Neuronal stem cell (in vitro differentiated cells): Measurements from ENCODE around the gene CEP20.

ENCODE experiments used
- DNase-seq: peaks from one replicate; pipeline ENCODE4 v3.0.0-alpha.2; 2013; ENCODE audit warnings: low spot score
- H2AFZ ChIP-seq: one replicate; pipeline ENCODE4 v1.6.1; 2013; ENCODE audit warnings: mild to moderate bottlenecking, low read length, inconsistent platforms
- H2AK5ac ChIP-seq: 2 replicates; pipeline ENCODE4 v1.6.1; 2013; ENCODE audit warnings: low read depth, mild to moderate bottlenecking, inconsistent platforms, low read length, moderate library complexity, mixed read lengths
- H2BK120ac ChIP-seq: 2 replicates; pipeline ENCODE4 v1.6.1; 2013; ENCODE audit warnings: low read depth, mild to moderate bottlenecking, inconsistent platforms, low read length, moderate library complexity, mixed read lengths
- H2BK12ac ChIP-seq: one replicate; pipeline ENCODE4 v1.6.1; 2013; ENCODE audit warnings: low read length, inconsistent platforms
- H2BK15ac ChIP-seq: 2 replicates; pipeline ENCODE4 v1.6.1; 2013; ENCODE audit warnings: mild to moderate bottlenecking, low read length, inconsistent platforms, mixed read lengths
- H2BK5ac ChIP-seq: one replicate; pipeline ENCODE4 v1.6.1; 2013; ENCODE audit warnings: inconsistent platforms, mild to moderate bottlenecking, low read length, moderate library complexity
- H3K14ac ChIP-seq: one replicate; pipeline ENCODE4 v1.6.1; 2013; ENCODE audit warnings: low read length, inconsistent platforms
- H3K18ac ChIP-seq: 2 replicates; pipeline ENCODE4 v1.6.1; 2013; ENCODE audit warnings: low read length, inconsistent platforms
- H3K23ac ChIP-seq: 2 replicates; pipeline ENCODE4 v1.6.1; 2013; ENCODE audit warnings: low read depth, mild to moderate bottlenecking, mixed read lengths, low read length, inconsistent platforms; ENCODE audit not compliant: poor library complexity
- H3K27ac ChIP-seq: replicated peaks from 3 replicates; pipeline ENCODE4 v1.5.1; 2013; ENCODE audit warnings: low read length, inconsistent platforms
- H3K27me3 ChIP-seq, 3 experiments: 2 replicates each; pipeline ENCODE4 v1.6.1; 2013; ENCODE audit warnings: low read length in 3 of 3, mild to moderate bottlenecking in 2 of 3, inconsistent platforms in 1 of 3, low read depth in 1 of 3, mixed read lengths in 1 of 3, moderate library complexity in 1 of 3; ENCODE audit not compliant: control insufficient read depth in 3 of 3, insufficient read depth in 3 of 3
- H3K36me3 ChIP-seq, 2 donors: replicated peaks in 1 of 2; 2 replicates each; pipeline ENCODE4 v1.6.1; 2013; ENCODE audit warnings: low read length in 2 of 2; ENCODE audit not compliant: control insufficient read depth in 2 of 2, insufficient read depth in 2 of 2
- H3K4ac ChIP-seq: 2 replicates; pipeline ENCODE4 v1.6.1; 2013; ENCODE audit warnings: inconsistent platforms, mild to moderate bottlenecking, low read length, moderate library complexity
- H3K4me1 ChIP-seq, 2 donors: 1 replicate in 1 of 2; 2 replicates in 1 of 2; pipeline ENCODE4 v1.6.1; 2013; ENCODE audit warnings: low read length in 2 of 2, low read depth in 1 of 2; ENCODE audit not compliant: control insufficient read depth in 2 of 2, insufficient read depth in 1 of 2
- H3K4me2 ChIP-seq: one replicate; pipeline ENCODE4 v1.6.1; 2013; ENCODE audit warnings: mild to moderate bottlenecking, low read length, inconsistent platforms; ENCODE audit not compliant: insufficient read depth, poor library complexity, severe bottlenecking
- H3K4me3 ChIP-seq, 2 donors: 2 replicates each; pipeline ENCODE4 v1.5.1; 2013; ENCODE audit warnings: low read length in 2 of 2, mild to moderate bottlenecking in 2 of 2, inconsistent platforms in 1 of 2, moderate library complexity in 1 of 2
- H3K79me1 ChIP-seq: one replicate; pipeline ENCODE4 v1.6.1; 2013; ENCODE audit warnings: low read depth, mild to moderate bottlenecking, inconsistent platforms, low read length, moderate library complexity
- H3K9ac ChIP-seq: one replicate; pipeline ENCODE4 v1.6.1; 2013; ENCODE audit warnings: mild to moderate bottlenecking, low read depth, low read length, inconsistent platforms; ENCODE audit not compliant: poor library complexity
- H3K9me3 ChIP-seq, 2 donors: replicated peaks in 1 of 2; 2 replicates each; pipeline versions ENCODE3 to v1.6.1; 2013; ENCODE audit warnings: low read length in 2 of 2, mild to moderate bottlenecking in 2 of 2, inconsistent platforms in 1 of 2, low read depth in 1 of 2, mixed read lengths in 1 of 2, moderate library complexity in 1 of 2; ENCODE audit not compliant: control insufficient read depth in 2 of 2, insufficient read depth in 1 of 2
- H4K8ac ChIP-seq: one replicate; pipeline ENCODE4 v1.6.1; 2013; ENCODE audit warnings: low read depth, mild to moderate bottlenecking, inconsistent platforms, low read length, moderate library complexity
- H4K91ac ChIP-seq: one replicate; pipeline ENCODE4 v1.6.1; 2013; ENCODE audit warnings: low read length, low read depth, mild to moderate bottlenecking, inconsistent platforms; ENCODE audit not compliant: poor library complexity
- WGBS, 2 donors: extraction: QIAGEN DNeasy Blood & Tissue Kit; methylation state at CpG; one replicate each; pipeline ENCODE4 v1.1.7; 2013; ENCODE audit warnings: missing lambda C conversion rate in 2 of 2, mixed read lengths in 1 of 2; ENCODE audit not compliant: insufficient read length in 2 of 2, insufficient replicate concordance in 1 of 2; ENCODE audit errors: extremely low coverage in 2 of 2; 5-methylcytosine and 5-hydroxymethylcytosine counted together

Gene CEP20

DNA sequence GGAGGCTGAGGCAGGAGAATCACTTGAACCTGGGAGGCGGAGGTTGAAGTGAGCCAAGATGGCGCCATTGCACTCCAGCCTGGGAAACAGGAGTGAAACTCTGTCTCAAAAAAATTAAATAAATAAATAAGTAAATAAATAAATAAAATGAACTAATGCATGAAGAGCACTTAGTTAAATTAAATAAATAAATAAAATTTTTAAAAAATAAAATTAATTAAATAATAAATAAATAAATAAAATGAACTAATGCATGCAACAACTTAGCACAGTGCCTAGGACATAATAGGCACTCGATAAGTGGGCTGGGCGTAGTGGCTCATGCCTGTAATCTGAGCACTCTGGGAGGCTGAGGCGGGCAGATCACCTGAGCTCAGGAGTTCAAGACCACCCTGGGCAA, 15.6 kb upstream of the CEP20 start:
- peaks cover 0 to 1% (median 0%) of the 10 kb centered on the region in 3 experiments for H3K27me3 ChIP-seq

DNA sequence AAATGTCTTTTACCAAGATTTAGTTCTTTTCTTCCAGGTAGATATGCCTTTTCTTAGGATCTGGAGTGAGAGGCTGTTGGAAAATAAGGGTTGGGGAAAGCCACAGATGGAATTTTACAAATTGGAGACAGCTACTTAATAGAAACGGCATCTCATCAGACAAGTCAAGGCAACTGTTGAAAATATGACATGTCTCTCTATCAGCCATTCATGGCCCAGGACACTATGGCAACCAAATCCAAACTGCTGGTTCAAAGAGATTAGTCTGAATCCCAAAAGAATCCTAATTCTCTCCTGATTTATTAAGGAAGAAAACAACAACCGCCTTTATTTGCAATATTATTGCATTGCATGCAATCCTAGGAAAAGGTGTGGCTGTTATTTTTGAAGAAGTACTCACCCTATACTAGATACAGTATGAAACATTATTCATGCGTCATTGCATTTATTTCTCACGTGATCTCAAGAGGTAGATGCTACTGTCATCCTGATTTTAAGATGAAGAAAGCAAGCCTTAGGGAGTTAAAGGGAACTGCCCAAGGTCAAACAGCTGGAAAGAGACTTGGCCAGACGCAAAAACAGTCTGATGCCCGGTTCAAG, 12.6 kb upstream of the CEP20 start:
- H3K79me1 ChIP-seq: no peaks in the 10 kb centered on the region
- H3K18ac ChIP-seq: no peak overlapping the region
- no peaks in the 10 kb centered on the region for H3K9me3 ChIP-seq
- H2BK120ac ChIP-seq: no peak overlapping the region
- no peak overlapping the region for H4K91ac ChIP-seq
- H3K27ac ChIP-seq: no peak overlapping the region
- no peak overlapping the region for H2AK5ac ChIP-seq
- H3K36me3 ChIP-seq: no peaks in the 10 kb centered on the region
- no peak for DNase-seq
- H3K9ac ChIP-seq: no peak overlapping the region
- H3K14ac ChIP-seq: no peak overlapping the region
- WGBS, 2 donors: no CpG with 5 or more reads among the region's 6 CpGs
- H3K4ac ChIP-seq: no peak overlapping the region
- peaks cover 0 to 3% of the 10 kb centered on the region in 2 donors for H3K4me1 ChIP-seq
- H2AFZ ChIP-seq: no peak overlapping the region
- H3K4me3 ChIP-seq: no peak overlapping the region
- H2BK5ac ChIP-seq: no peak overlapping the region
- no peak overlapping the region for H3K23ac ChIP-seq
- H4K8ac ChIP-seq: no peak overlapping the region
- no peak overlapping the region for H2BK15ac ChIP-seq
- H2BK12ac ChIP-seq: no peak overlapping the region
- H3K27me3 ChIP-seq: peaks cover 0 to 1% (median 0%) of the 10 kb centered on the region in 3 experiments
- no peak overlapping the region for H3K4me2 ChIP-seq

More for the DNA sequence above, 15.6 kb upstream of the CEP20 start:
- H4K8ac ChIP-seq: no peak overlapping the region
- H3K4me2 ChIP-seq: no peak overlapping the region
- no peak overlapping the region for H3K14ac ChIP-seq
- no peak overlapping the region for H2BK5ac ChIP-seq
- no peak overlapping the region for H3K27ac ChIP-seq
- no peaks in the 10 kb centered on the region for H3K9me3 ChIP-seq
- H3K4ac ChIP-seq: no peak overlapping the region
- H2BK15ac ChIP-seq: no peak overlapping the region
- H2BK120ac ChIP-seq: no peak overlapping the region
- H2AFZ ChIP-seq: no peak overlapping the region
- H3K4me3 ChIP-seq: no peak overlapping the region
- H3K36me3 ChIP-seq: no peaks in the 10 kb centered on the region
- H2AK5ac ChIP-seq: no peak overlapping the region
- H2BK12ac ChIP-seq: no peak overlapping the region
- no peak overlapping the region for H4K91ac ChIP-seq
- DNase-seq: no peak
- WGBS, 2 donors: no CpG with 5 or more reads among the region's 5 CpGs
- H3K79me1 ChIP-seq: no peaks in the 10 kb centered on the region
- H3K4me1 ChIP-seq: no peaks in the 10 kb centered on the region
- H3K23ac ChIP-seq: no peak overlapping the region
- H3K18ac ChIP-seq: no peak overlapping the region
- H3K9ac ChIP-seq: no peak overlapping the region

DNA sequence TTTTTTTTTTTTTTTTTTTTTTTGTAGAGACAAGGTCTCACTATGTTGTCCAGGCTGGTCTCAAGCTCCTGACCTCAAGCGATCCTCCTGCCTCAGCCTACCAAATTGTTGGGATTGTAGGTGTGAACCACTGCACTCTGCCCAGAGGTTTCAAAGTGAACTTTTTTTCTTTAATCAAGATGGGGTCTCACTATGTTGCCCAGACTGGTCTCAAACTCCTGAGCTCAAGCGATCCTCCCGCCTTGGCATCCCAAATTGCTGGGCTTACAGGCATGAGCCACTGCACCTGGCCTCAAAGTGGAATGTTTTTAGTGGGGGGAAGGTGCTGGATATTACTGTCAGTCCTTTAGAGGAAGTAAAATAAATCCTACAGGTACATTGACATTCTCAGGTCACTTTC, 12.0 kb upstream of the CEP20 start:
- no peak overlapping the region for H2AK5ac ChIP-seq
- H4K8ac ChIP-seq: no peak overlapping the region
- H2BK12ac ChIP-seq: no peak overlapping the region
- peaks cover 0 to 1% (median 0%) of the 10 kb centered on the region in 3 experiments for H3K27me3 ChIP-seq
- no peak overlapping the region for H3K4ac ChIP-seq
- no peak overlapping the region for H2BK15ac ChIP-seq
- H2BK120ac ChIP-seq: no peak overlapping the region
- no peak overlapping the region for H2BK5ac ChIP-seq
- H3K23ac ChIP-seq: no peak overlapping the region
- H3K9me3 ChIP-seq: no peaks in the 10 kb centered on the region
- no peak overlapping the region for H3K27ac ChIP-seq
- no peak overlapping the region for H3K9ac ChIP-seq
- H3K4me3 ChIP-seq: no peak overlapping the region
- no peak for DNase-seq
- H3K79me1 ChIP-seq: no peaks in the 10 kb centered on the region
- H3K18ac ChIP-seq: no peak overlapping the region
- no peak overlapping the region for H3K14ac ChIP-seq
- H4K91ac ChIP-seq: no peak overlapping the region
- H3K4me1 ChIP-seq: peaks cover 0 to 3% of the 10 kb centered on the region in 2 donors
- no peak overlapping the region for H2AFZ ChIP-seq
- no peaks in the 10 kb centered on the region for H3K36me3 ChIP-seq
- H3K4me2 ChIP-seq: no peak overlapping the region
- WGBS, 2 donors: no CpG with 5 or more reads among the region's 3 CpGs

DNA sequence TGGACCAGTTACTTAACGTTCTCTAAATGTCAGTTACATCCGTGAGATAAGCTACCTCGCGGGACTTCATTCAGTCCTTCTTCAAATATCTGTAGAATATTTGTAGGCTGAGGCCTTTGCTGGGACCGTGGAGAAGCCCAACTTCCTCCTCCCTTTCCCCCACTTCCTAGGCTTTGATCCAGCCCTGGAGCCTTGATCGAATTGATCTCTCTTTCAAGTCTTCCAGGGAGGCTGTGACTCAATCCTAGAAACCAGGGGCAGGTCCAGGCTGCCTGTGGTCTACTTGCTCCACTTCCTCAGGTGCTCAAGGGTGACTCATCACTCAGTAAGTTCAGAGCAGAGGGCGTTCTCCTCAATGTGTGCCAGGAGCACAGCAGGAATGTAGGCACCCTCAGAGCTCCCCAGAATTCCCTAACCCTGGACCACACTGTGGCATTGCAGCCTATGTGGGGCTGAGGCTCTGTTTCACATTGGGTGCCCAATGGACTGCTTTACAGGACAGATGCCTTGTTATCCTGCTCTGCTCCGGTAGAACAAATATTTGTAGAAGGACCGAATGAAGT, 11.2 kb upstream of the CEP20 start:
- no peak overlapping the region for H3K4me3 ChIP-seq
- no peak overlapping the region for H3K18ac ChIP-seq
- H2BK120ac ChIP-seq: no peak overlapping the region
- no peak overlapping the region for H2BK5ac ChIP-seq
- no peak overlapping the region for H3K4ac ChIP-seq
- no peak for DNase-seq
- no peak overlapping the region for H3K4me2 ChIP-seq
- no peak overlapping the region for H3K23ac ChIP-seq
- H3K14ac ChIP-seq: no peak overlapping the region
- no peak overlapping the region for H3K9ac ChIP-seq
- no peaks in the 10 kb centered on the region for H3K79me1 ChIP-seq
- no CpG with 5 or more reads among the region's 9 CpGs for WGBS, 2 donors
- no peak overlapping the region for H2AFZ ChIP-seq
- peaks cover 0 to 1% (median 0%) of the 10 kb centered on the region in 3 experiments for H3K27me3 ChIP-seq
- no peaks in the 10 kb centered on the region for H3K36me3 ChIP-seq
- H2BK15ac ChIP-seq: no peak overlapping the region
- H2AK5ac ChIP-seq: no peak overlapping the region
- peaks cover 0 to 3% of the 10 kb centered on the region in 2 donors for H3K4me1 ChIP-seq
- H4K8ac ChIP-seq: no peak overlapping the region
- H4K91ac ChIP-seq: no peak overlapping the region
- no peak overlapping the region for H2BK12ac ChIP-seq
- H3K27ac ChIP-seq: no peak overlapping the region
- H3K9me3 ChIP-seq: no peaks in the 10 kb centered on the region
